ENCODE data around the gene UAP1L1. TPM values are rescaled to one million over a fixed set of nuclear protein-coding genes. Genes with fewer than 3 reads are reported as not detected.
A peak's percentile ranks its signal among the peaks of the same experiment; 100 is the strongest.
"Not testable (repeated sequence)": the region's sequence is repeated elsewhere in the genome, so short reads cannot be mapped to it uniquely, and the experiment has no call there.

The UAP1L1 gene
- total and polyA plus RNA-seq, 4 donors = 0.35 to 2.3 (median 1.7) TPM

DNA sequence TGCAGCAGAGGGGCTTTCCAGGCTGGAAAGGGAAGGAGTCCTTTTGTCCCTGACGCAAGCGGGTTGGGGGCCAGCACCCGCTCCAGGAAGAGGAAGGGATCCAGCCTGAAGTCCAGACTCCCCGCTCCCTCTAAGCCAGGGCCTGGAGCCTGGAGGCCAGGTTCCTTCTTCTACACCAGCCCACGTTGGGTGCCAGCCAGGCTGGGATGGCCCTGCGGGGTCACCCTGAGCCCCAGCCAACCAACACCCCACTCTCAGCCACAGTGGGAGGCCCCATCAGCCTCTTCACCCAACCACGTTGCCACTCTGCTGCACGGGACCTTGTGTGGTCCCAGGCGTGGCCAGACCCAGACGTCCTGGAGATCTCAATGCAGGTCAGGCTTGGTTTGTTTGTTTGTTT is 44.5 kb upstream of the UAP1L1 start:
- Histone ChIP-seq H3K9ac (ENCODE audit: low read depth in 1 of 2, low read length in 2 of 2) (no peak overlapping the region), H3K4me3 (ENCODE audit: low read depth in 1 of 3, low read length in 3 of 3) (no peak overlapping the region), H3K4me1 (ENCODE audit: control insufficient read depth in 4 of 4, insufficient read depth in 4 of 4, low read length in 3 of 4) (peaks cover 9 to 23% (median 13%) of the 10 kb centered on the region in 4 donors), H3K27me3 (ENCODE audit: control insufficient read depth in 4 of 4, insufficient read depth in 4 of 4, low read length in 3 of 4) (peaks cover 0 to 2% (median 0%) of the 10 kb centered on the region in 4 donors), H3K36me3 (ENCODE audit: control insufficient read depth in 4 of 4, insufficient read depth in 3 of 4, low read depth in 1 of 4, low read length in 3 of 4) (no peaks in the 10 kb centered on the region), H3K27ac (ENCODE audit: low read depth in 1 of 2, low read length in 2 of 2) (peak overlapping the region; percentile 27 to 66), H3K9me3 (ENCODE audit: control insufficient read depth in 4 of 4, low read length in 3 of 4) (no peaks in the 10 kb centered on the region)
- WGBS = 83% methylated on average over 10 of the region's 10 CpGs
- no peak for DNase-seq (ENCODE audit: low spot score)
- TF ChIP-seq SP1 (IDR thresholded peaks at IDR 0.05) = no peak
- no peak for TF ChIP-seq HNF4A (conservative IDR thresholded peaks at IDR 0.05)
- no peak for TF ChIP-seq JUND (IDR thresholded peaks at IDR 0.05)
- TF ChIP-seq, protein P1, sequence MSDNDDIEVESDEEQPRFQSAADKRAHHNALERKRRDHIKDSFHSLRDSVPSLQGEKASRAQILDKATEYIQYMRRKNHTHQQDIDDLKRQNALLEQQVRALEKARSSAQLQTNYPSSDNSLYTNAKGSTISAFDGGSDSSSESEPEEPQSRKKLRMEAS (IDR thresholded peaks at IDR 0.05) = no peak
- TF ChIP-seq, protein P2, sequence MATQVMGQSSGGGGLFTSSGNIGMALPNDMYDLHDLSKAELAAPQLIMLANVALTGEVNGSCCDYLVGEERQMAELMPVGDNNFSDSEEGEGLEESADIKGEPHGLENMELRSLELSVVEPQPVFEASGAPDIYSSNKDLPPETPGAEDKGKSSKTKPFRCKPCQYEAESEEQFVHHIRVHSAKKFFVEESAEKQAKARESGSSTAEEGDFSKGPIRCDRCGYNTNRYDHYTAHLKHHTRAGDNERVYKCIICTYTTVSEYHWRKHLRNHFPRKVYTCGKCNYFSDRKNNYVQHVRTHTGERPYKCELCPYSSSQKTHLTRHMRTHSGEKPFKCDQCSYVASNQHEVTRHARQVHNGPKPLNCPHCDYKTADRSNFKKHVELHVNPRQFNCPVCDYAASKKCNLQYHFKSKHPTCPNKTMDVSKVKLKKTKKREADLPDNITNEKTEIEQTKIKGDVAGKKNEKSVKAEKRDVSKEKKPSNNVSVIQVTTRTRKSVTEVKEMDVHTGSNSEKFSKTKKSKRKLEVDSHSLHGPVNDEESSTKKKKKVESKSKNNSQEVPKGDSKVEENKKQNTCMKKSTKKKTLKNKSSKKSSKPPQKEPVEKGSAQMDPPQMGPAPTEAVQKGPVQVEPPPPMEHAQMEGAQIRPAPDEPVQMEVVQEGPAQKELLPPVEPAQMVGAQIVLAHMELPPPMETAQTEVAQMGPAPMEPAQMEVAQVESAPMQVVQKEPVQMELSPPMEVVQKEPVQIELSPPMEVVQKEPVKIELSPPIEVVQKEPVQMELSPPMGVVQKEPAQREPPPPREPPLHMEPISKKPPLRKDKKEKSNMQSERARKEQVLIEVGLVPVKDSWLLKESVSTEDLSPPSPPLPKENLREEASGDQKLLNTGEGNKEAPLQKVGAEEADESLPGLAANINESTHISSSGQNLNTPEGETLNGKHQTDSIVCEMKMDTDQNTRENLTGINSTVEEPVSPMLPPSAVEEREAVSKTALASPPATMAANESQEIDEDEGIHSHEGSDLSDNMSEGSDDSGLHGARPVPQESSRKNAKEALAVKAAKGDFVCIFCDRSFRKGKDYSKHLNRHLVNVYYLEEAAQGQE (IDR thresholded peaks at IDR 0.05) = no peak
- TF ChIP-seq EGR1 (IDR thresholded peaks at IDR 0.05; ENCODE audit: low read depth in 2 of 2) = no peak
- TF ChIP-seq FOXA1 (IDR thresholded peaks at IDR 0.05) = no peak
- no peak for TF ChIP-seq NR2F2 (IDR thresholded peaks at IDR 0.05)
- TF ChIP-seq, protein P3, sequence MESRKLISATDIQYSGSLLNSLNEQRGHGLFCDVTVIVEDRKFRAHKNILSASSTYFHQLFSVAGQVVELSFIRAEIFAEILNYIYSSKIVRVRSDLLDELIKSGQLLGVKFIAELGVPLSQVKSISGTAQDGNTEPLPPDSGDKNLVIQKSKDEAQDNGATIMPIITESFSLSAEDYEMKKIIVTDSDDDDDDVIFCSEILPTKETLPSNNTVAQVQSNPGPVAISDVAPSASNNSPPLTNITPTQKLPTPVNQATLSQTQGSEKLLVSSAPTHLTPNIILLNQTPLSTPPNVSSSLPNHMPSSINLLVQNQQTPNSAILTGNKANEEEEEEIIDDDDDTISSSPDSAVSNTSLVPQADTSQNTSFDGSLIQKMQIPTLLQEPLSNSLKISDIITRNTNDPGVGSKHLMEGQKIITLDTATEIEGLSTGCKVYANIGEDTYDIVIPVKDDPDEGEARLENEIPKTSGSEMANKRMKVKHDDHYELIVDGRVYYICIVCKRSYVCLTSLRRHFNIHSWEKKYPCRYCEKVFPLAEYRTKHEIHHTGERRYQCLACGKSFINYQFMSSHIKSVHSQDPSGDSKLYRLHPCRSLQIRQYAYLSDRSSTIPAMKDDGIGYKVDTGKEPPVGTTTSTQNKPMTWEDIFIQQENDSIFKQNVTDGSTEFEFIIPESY (IDR thresholded peaks at IDR 0.05) = no peak
- TF ChIP-seq, protein P4, sequence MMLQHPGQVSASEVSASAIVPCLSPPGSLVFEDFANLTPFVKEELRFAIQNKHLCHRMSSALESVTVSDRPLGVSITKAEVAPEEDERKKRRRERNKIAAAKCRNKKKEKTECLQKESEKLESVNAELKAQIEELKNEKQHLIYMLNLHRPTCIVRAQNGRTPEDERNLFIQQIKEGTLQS (IDR thresholded peaks at IDR 0.05) = no peak
- no peak for TF ChIP-seq GABPA (IDR thresholded peaks at IDR 0.05 in 1 of 2, conservative IDR thresholded peaks at IDR 0.05 in 1 of 2)
- TF ChIP-seq RXRA (IDR thresholded peaks at IDR 0.05) = no peak
- TF ChIP-seq RAD21 (IDR thresholded peaks at IDR 0.05) = no peak
- TF ChIP-seq HNF4G (IDR thresholded peaks at IDR 0.05) = no peak
- TF ChIP-seq, protein P5, sequence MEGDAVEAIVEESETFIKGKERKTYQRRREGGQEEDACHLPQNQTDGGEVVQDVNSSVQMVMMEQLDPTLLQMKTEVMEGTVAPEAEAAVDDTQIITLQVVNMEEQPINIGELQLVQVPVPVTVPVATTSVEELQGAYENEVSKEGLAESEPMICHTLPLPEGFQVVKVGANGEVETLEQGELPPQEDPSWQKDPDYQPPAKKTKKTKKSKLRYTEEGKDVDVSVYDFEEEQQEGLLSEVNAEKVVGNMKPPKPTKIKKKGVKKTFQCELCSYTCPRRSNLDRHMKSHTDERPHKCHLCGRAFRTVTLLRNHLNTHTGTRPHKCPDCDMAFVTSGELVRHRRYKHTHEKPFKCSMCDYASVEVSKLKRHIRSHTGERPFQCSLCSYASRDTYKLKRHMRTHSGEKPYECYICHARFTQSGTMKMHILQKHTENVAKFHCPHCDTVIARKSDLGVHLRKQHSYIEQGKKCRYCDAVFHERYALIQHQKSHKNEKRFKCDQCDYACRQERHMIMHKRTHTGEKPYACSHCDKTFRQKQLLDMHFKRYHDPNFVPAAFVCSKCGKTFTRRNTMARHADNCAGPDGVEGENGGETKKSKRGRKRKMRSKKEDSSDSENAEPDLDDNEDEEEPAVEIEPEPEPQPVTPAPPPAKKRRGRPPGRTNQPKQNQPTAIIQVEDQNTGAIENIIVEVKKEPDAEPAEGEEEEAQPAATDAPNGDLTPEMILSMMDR (IDR thresholded peaks at IDR 0.05; ENCODE audit: low read depth, low read length, missing input control) = no peak
- TF ChIP-seq YY1 (IDR thresholded peaks at IDR 0.05) = no peak

DNA sequence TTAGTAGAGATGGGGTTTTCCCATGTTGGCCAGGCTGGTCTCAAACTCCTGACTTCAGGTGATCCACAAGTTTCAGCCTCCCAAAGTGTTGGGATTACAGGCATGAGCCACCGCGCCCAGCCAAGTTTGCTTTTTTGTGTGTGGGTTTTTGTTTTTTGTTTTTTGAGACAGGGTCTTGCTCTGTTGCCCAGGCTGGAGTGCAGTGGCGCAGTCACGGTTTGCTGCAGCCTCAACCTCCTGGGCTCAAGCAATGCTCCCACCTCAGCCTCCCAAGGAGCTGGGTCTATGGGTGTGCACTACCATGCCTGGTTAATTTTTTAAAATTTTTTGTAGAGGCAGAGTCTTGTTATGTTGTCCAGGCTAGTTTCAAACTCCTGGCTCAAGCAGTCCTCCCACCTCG is 43.8 kb upstream of the UAP1L1 start:
- H3K4me3 ChIP-seq (ENCODE audit: low read depth in 1 of 3, low read length in 3 of 3); H3K36me3 ChIP-seq (ENCODE audit: control insufficient read depth in 4 of 4, insufficient read depth in 3 of 4, low read depth in 1 of 4, low read length in 3 of 4); DNase-seq (ENCODE audit: low spot score); H3K9ac ChIP-seq (ENCODE audit: low read depth in 1 of 2, low read length in 2 of 2); H3K27me3 ChIP-seq (ENCODE audit: control insufficient read depth in 4 of 4, insufficient read depth in 4 of 4, low read length in 3 of 4); H3K9me3 ChIP-seq (ENCODE audit: control insufficient read depth in 4 of 4, low read length in 3 of 4): not testable (repeated sequence)
- Histone ChIP-seq H3K27ac (ENCODE audit: low read depth in 1 of 2, low read length in 2 of 2) (peak overlapping the region in 1 of 2 donors; percentile 19), H3K4me1 (ENCODE audit: control insufficient read depth in 4 of 4, insufficient read depth in 4 of 4, low read length in 3 of 4) (peaks cover 7 to 21% (median 11%) of the 10 kb centered on the region in 4 donors)
- WGBS = 92% methylated on average over 5 of the region's 5 CpGs

Data from liver (tissue), 9 donors.